ENCODE measurements around the gene FBN1.

GRCh38 chr15:48631176-48631770 lies 14.2 kb downstream of the FBN1 start:
- TF ChIP-seq CTCF (IDR thresholded peaks at IDR 0.05) (no peak), POLR2A (IDR thresholded peaks at IDR 0.05) (no peak)

Measured in adrenal gland (tissue), 5 donors.